Spleen (tissue), 7 donors: ENCODE results near the gene PAPOLA.

Source experiments
- POLR2A ChIP-seq, 3 donors: fragments of 450-650 bp; IDR thresholded peaks; one replicate each; pipeline ENCODE4 v1.5.1; 2017; ENCODE audit warnings: antibody characterized with exemption in 3 of 3, mild to moderate bottlenecking in 1 of 3
- TF ChIP-seq, protein P1 (sequence below), 11 experiments: fragments of 200-600 bp in 7 of 11; fragments of 450-650 bp in 4 of 11; sonication (generic) in 4 of 11; IDR thresholded peaks in 8 of 11; conservative IDR thresholded peaks in 3 of 11; 1 replicate in 7 of 11; 2 replicates in 4 of 11; pipeline versions ENCODE4 v1.4.0 to v1.8.0; 2016 to 2021; ENCODE audit warnings: antibody characterized with exemption in 11 of 11, inconsistent platforms in 4 of 11, mild to moderate bottlenecking in 1 of 11
- donor health status: DM: no; HTN: no; CAD: no; lungs with moderate emphysema.
- donor health status: DM: no; HTN: no; CAD: no.
- donor health status: DM: no; HTN: no; CAD: no.

DNA sequence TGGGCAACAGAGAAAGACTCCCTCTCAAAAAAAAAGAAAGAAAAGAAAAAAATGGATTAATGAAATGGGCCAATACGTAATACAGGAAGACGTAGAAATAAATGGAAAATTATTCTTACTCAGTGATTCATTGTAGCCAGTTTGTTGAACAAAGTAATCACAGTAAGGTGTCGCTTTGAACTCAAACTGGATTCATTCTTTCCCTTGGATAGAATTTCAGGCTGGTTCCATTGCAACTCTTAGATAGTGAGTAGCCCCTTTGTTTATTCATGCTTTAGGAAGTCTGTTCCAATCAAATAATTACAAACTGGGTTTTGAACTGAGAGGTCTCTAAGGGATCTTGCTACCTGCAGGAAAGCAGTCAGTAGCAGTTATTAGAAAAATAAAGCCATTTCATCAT is 42.3 kb upstream of the PAPOLA start:
- TF ChIP-seq, protein P1, sequence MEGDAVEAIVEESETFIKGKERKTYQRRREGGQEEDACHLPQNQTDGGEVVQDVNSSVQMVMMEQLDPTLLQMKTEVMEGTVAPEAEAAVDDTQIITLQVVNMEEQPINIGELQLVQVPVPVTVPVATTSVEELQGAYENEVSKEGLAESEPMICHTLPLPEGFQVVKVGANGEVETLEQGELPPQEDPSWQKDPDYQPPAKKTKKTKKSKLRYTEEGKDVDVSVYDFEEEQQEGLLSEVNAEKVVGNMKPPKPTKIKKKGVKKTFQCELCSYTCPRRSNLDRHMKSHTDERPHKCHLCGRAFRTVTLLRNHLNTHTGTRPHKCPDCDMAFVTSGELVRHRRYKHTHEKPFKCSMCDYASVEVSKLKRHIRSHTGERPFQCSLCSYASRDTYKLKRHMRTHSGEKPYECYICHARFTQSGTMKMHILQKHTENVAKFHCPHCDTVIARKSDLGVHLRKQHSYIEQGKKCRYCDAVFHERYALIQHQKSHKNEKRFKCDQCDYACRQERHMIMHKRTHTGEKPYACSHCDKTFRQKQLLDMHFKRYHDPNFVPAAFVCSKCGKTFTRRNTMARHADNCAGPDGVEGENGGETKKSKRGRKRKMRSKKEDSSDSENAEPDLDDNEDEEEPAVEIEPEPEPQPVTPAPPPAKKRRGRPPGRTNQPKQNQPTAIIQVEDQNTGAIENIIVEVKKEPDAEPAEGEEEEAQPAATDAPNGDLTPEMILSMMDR (IDR thresholded peaks at IDR 0.05 in 8 of 11, conservative IDR thresholded peaks at IDR 0.05 in 3 of 11) = no peak
- no peak for TF ChIP-seq POLR2A (IDR thresholded peaks at IDR 0.05)
